Central memory CD8-positive, alpha-beta T cell (primary cell): Measurements from ENCODE around the gene FRMD4A.
A peak's percentile ranks its signal among the peaks of the same experiment; 100 is the strongest.
"Not testable (repeated sequence)": the region's sequence is repeated elsewhere in the genome, so short reads cannot be mapped to it uniquely, and the experiment has no call there.

Source experiments
- ATAC-seq: fragments of 150-1000 bp; cut with Tn5 transposase; replicated peaks from 2 replicates; pipeline ENCODE4 v1.10.0; 2022; ENCODE audit warnings: mild to moderate bottlenecking, moderate FRiP score, moderate number of reproducible peaks; ENCODE audit not compliant: poor library complexity, severe bottlenecking; ENCODE audit errors: extremely low read depth
- DNase-seq, 2 donors: peaks; one replicate each; pipeline ENCODE4 v3.0.0; 2021; ENCODE audit warnings: low spot score in 2 of 2
- H3K27ac Mint-ChIP-seq: one replicate; pipeline ENCODE4 v1.8.0; 2022; ENCODE audit warnings: low read depth, mild to moderate bottlenecking, moderate library complexity, mixed read lengths
- H3K27me3 Mint-ChIP-seq: one replicate; pipeline ENCODE4 v1.8.0; 2022; ENCODE audit warnings: mixed read lengths
- H3K36me3 Mint-ChIP-seq: one replicate; pipeline ENCODE4 v1.8.0; 2022; ENCODE audit warnings: mild to moderate bottlenecking, moderate library complexity, mixed read lengths; ENCODE audit not compliant: insufficient read depth
- H3K4me1 Mint-ChIP-seq: one replicate; pipeline ENCODE4 v1.8.0; 2022; ENCODE audit warnings: mixed read lengths
- H3K4me3 Mint-ChIP-seq: one replicate; pipeline ENCODE4 v1.8.0; 2022; ENCODE audit warnings: mild to moderate bottlenecking, moderate library complexity, mixed read lengths
- H3K9me3 Mint-ChIP-seq: one replicate; pipeline ENCODE4 v1.8.0; 2022; ENCODE audit warnings: mixed read lengths

The FRMD4A gene

DNA sequence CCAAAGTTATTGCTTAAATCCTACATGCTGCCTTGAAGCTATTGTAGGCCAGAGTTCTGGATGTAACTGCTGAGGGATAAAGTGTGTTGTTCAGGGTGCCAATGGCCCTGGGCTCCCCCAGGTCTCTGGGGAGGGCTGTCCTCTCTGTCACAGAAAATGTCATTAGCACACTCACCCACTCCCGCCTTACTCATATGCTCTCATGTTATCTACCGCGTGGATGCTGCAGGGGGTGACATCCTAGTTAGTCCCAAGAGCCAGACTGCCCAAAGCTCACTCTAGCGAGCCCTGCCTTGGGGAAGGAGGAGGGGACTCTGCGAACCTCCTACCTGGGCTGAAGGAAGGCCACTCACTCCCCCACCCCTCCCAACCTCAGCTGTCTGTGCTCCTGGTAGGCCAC lies 122.5 kb downstream of the FRMD4A start:
- no peaks in the 10 kb centered on the region for H3K27me3 Mint-ChIP-seq
- H3K4me3 Mint-ChIP-seq, result no peak overlapping the region
- no peaks in the 10 kb centered on the region for H3K4me1 Mint-ChIP-seq
- DNase-seq (no peak), ATAC-seq (no peak)
- H3K27ac Mint-ChIP-seq, result no peak overlapping the region
- H3K9me3 Mint-ChIP-seq, result no peaks in the 10 kb centered on the region
- H3K36me3 Mint-ChIP-seq, result no peaks in the 10 kb centered on the region

DNA sequence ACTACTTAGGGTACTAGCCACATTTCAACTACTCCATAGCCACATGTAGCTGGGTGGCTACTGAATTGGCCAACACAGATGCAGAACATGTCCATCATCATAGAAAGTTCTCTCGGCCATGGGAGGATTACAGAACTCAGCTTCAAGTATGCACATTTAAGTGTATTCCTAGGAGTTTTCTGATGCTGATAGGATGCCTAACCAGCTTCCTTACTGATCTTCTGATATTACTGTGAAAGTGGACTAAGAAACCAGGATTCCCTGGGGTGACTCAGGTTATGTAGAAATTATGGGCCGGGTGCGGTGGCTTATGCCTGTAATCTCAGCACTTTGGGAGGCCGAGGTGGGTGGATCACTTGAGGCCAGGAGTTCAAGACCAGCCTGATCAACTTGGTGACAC lies 125.5 kb downstream of the FRMD4A start:
- no peaks in the 10 kb centered on the region for H3K9me3 Mint-ChIP-seq
- ATAC-seq, result no peak
- H3K36me3 Mint-ChIP-seq, result no peaks in the 10 kb centered on the region
- no peak for DNase-seq
- no peak overlapping the region for H3K4me3 Mint-ChIP-seq
- H3K27me3 Mint-ChIP-seq, result peaks cover 14% of the 10 kb centered on the region
- no peak overlapping the region for H3K27ac Mint-ChIP-seq
- no peaks in the 10 kb centered on the region for H3K4me1 Mint-ChIP-seq

DNA sequence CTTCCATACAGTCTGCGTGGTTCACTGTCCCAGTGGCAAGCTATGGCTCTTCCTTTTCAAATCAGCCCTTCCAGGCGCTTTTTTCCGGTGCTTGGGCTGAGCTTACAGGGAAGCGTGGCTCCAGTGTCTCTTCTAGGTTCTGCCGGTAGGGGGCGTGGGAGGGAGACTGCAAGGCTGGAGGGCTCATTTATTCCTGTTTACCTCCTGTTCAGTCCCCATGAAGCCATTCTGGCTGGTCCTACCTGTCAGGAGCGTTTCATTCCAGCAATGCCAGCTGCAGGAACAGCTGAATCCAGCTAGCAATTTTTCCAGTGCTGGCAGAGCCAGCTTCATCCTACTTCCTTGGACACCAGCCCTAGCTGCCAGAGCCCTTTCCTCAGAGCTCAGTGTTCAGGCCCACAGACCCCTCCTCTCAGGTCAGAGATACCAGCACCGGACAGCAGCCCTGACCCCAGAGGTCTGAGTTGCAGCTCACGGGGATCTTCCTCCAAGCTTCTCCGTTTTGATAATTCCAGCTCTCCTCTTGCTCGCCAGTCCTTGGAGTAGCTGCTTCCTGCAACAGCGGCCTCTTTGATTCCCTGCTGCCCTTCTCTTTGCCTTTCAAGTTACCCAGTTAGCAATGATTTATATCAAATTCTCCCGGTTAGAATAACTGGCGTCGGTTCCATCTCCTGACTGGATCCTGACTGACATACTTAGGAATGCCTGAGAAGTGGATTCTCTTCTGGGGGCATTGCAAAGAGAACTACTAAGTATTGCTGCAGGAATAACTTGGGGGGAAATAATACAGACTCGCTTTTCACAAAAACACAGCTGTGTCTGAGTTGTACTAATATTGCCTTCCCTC lies 129.8 kb downstream of the FRMD4A start:
- Mint-ChIP-seq H3K27ac (no peak overlapping the region), H3K9me3 (no peaks in the 10 kb centered on the region), H3K4me1 (no peaks in the 10 kb centered on the region), H3K36me3 (peaks cover 2% of the 10 kb centered on the region), H3K27me3 (peaks cover 44% of the 10 kb centered on the region), H3K4me3 (no peak overlapping the region)
- no peak for DNase-seq
- no peak for ATAC-seq

DNA sequence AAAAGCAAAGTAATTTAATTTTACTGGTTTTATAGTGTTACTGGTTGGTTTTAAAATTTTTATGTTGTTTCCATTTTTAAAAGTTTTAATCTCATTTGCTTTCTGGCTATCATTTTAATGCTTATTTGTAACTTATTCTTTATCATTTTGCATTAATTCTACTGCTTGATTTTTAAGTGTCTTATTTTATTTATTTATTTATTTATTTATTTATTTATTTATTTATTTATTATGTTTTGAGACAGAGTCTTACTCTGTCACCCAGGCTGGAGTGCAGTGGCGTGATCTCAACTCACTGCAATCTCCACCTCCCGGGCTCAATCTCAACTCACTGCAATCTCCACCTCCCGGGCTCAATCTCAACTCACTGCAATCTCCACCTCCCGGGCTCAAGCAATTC lies 131.6 kb downstream of the FRMD4A start:
- not testable (repeated sequence) for H3K4me3 Mint-ChIP-seq, ATAC-seq, H3K36me3 Mint-ChIP-seq, H3K4me1 Mint-ChIP-seq, H3K9me3 Mint-ChIP-seq, DNase-seq, H3K27ac Mint-ChIP-seq
- H3K27me3 Mint-ChIP-seq, result peaks cover 61% of the 10 kb centered on the region

DNA sequence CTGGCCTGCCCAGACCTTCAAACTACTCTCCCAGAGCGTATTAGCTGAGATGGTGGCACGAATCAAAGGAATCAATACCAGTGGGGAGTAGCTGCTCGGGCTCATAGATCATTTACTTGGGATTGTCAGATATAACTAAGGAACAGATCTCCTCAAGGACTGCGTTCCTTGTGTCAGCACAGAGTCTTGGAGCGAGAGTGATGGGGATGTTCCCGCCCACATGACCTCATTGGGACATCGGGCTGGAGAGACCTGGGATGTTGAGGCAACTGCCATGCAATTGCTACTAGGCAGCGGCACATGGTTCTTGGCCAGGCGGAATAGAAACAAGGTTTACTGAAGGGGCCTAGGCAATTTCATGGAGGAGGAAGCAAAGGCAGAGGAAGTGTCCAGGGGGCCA lies 132.6 kb downstream of the FRMD4A start:
- Mint-ChIP-seq H3K36me3 (peaks cover 2% of the 10 kb centered on the region), H3K4me1 (no peaks in the 10 kb centered on the region), H3K9me3 (no peaks in the 10 kb centered on the region), H3K27me3 (peaks cover 70% of the 10 kb centered on the region), H3K27ac (no peak overlapping the region), H3K4me3 (no peak overlapping the region)
- DNase-seq (no peak), ATAC-seq (no peak)

DNA sequence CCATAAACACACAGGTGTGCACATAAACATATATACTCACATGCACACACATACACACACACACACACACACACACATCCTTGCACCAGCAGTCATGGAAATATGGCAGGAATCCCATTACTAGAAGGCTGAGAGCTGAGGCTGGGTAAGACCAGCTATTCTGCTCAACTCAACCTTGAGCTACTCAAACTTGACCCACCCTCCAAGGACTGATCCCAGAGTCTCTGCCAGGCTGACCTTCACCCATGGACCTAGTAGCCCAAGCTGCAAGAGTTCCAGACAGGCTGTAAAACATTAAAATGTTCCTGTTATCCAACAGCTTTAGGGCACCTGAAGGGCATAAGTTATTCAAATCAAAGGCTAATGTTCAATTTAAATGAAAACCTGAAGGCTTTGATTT lies 134.6 kb downstream of the FRMD4A start:
- peaks cover 83% of the 10 kb centered on the region for H3K27me3 Mint-ChIP-seq
- no peak overlapping the region for H3K4me3 Mint-ChIP-seq
- ATAC-seq, result no peak
- H3K36me3 Mint-ChIP-seq, result peaks cover 2% of the 10 kb centered on the region
- no peaks in the 10 kb centered on the region for H3K4me1 Mint-ChIP-seq
- no peak for DNase-seq
- H3K9me3 Mint-ChIP-seq, result no peaks in the 10 kb centered on the region
- no peak overlapping the region for H3K27ac Mint-ChIP-seq

DNA sequence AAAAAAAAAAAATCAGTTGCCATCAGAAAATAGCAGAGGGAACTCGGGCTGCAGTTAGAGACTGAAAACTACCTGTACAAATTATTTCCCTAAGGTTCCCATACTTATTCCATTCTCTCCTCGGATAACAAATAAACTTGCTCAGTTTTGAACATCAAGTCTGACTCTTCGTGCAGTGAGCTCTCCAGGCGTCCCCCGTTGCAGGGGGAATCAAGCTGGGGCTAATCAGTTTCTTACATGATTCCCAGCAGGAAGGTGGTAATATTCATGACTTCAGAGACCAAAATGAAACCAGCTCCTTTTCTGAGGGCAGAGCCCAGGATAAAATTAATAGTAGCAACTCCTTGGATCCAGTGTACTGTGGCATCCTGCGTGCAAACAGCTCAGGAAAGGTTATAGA lies 135.3 kb downstream of the FRMD4A start:
- no peak for DNase-seq
- Mint-ChIP-seq H3K9me3 (no peaks in the 10 kb centered on the region), H3K4me3 (no peak overlapping the region), H3K36me3 (peaks cover 2% of the 10 kb centered on the region), H3K4me1 (no peaks in the 10 kb centered on the region), H3K27ac (no peak overlapping the region), H3K27me3 (peaks cover 83% of the 10 kb centered on the region)
- ATAC-seq, result no peak

DNA sequence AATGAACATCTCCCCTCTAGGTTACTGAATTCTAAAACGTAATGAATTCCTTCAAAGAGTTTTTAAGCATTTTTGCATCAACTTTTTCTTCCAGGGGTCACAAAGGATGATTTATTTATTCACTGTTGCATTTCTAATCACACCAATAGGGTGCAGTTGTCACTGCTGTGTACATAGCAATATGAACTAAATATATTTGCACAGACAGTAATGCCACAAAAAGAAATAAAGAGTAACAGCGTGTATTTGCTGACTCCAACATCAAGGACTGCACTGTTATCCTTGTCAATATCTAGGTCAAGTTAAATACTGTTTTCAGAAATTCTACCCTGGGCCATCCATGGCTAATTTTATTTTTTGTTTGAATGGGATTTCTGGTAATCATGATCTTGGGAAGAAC lies 138.0 kb downstream of the FRMD4A start:
- no peak for ATAC-seq
- H3K27me3 Mint-ChIP-seq, result peaks cover 71% of the 10 kb centered on the region

DNA sequence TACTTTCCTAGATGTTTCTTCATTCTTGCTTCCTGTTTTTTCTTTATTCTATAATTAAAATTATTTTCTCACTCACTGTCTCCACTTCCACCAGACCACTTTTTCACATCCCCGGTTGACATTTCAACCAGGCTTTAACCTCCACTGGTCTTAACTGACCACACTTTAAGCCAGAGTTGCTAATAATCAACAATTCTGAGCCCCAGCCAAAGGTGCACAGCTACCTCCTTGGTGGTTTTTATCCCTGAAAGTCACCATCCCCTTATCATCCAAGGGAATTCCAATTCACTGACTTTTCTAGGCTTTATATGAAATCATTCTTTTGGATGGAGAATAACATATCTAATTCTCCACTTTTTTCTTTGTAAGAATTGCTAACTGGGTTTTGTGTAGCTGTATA lies 138.9 kb downstream of the FRMD4A start:
- H3K27ac Mint-ChIP-seq, result no peak overlapping the region
- H3K9me3 Mint-ChIP-seq, result no peaks in the 10 kb centered on the region
- no peaks in the 10 kb centered on the region for H3K4me1 Mint-ChIP-seq
- H3K36me3 Mint-ChIP-seq, result no peaks in the 10 kb centered on the region
- peaks cover 64% of the 10 kb centered on the region for H3K27me3 Mint-ChIP-seq
- H3K4me3 Mint-ChIP-seq, result no peak overlapping the region
- DNase-seq, result no peak
- ATAC-seq, result no peak

More for the DNA sequence above, 138.0 kb downstream of the FRMD4A start:
- DNase-seq, result no peak
- Mint-ChIP-seq H3K4me1 (no peaks in the 10 kb centered on the region), H3K9me3 (no peaks in the 10 kb centered on the region), H3K27ac (no peak overlapping the region), H3K4me3 (no peak overlapping the region), H3K36me3 (peaks cover 2% of the 10 kb centered on the region)

DNA sequence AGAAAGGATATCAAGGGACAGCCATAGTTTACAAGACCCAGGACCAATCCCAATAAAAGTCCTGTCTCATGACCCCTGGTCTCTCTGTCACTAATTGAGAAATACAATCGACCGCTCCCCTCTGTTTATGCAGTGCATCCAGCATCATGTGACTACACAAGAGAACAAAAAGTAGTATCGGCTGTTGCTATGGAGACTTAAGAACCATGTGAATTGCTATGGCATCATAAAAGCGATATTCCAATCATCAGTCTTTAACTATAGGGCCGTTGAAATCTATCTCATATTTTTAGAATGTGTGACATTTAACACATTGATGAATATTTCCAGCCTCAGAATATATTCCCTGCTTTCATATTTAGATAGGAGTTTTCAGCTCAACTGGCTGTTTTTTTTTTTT lies 139.3 kb downstream of the FRMD4A start:
- no peak for DNase-seq
- H3K9me3 Mint-ChIP-seq, result no peaks in the 10 kb centered on the region
- peaks cover 4% of the 10 kb centered on the region for H3K4me1 Mint-ChIP-seq
- no peak overlapping the region for H3K27ac Mint-ChIP-seq
- peaks cover 3% of the 10 kb centered on the region for H3K36me3 Mint-ChIP-seq
- H3K4me3 Mint-ChIP-seq, result no peak overlapping the region
- H3K27me3 Mint-ChIP-seq, result peaks cover 59% of the 10 kb centered on the region
- no peak for ATAC-seq

DNA sequence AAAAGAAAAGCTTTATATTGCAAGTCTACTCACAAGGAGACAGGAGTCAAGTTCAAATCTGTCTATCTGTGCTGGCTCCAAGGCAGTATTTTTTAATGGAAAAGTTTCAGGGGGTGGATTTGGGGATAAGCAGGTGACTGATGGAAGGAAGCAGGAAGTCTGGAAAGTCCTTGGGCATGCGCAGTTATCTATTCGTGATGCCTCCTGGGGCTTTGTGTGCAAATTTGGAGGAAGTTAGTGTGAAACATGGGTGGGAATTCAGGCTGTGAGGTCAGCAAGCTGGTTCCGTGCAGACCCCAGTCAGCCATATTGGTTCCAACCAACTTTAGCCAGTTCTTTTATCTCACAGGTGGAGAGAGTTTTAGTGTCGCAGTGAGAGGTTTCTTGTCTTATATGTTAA lies 140.0 kb downstream of the FRMD4A start:
- ATAC-seq (no peak), DNase-seq (no peak)
- Mint-ChIP-seq H3K27me3 (peaks cover 52% of the 10 kb centered on the region), H3K4me3 (no peak overlapping the region), H3K4me1 (peaks cover 11% of the 10 kb centered on the region), H3K9me3 (no peaks in the 10 kb centered on the region), H3K27ac (no peak overlapping the region), H3K36me3 (peaks cover 5% of the 10 kb centered on the region)

DNA sequence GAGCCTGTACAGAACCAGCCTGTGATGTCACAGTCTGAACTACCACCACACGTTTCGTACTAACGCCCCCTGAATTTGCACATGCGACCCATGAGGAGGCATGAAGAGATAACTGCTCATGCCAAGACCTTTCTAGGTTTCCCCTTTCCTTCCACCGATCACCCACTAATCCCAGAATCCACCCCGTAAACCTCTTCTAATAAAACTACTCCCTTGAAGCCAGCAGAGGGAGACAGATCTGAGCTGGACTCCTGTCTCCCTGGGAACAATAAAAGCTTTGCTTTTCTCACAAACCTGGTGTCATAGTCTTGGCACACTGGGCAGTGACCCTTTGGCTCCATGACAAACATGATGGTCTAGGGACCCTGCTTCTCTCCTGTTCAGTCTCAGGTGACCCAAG lies 144.5 kb downstream of the FRMD4A start:
- H3K9me3 Mint-ChIP-seq, result no peaks in the 10 kb centered on the region
- H3K36me3 Mint-ChIP-seq, result peaks cover 17% of the 10 kb centered on the region
- H3K27me3 Mint-ChIP-seq, result peaks cover 29% of the 10 kb centered on the region
- peak overlapping the region; percentile 99 for H3K27ac Mint-ChIP-seq
- H3K4me1 Mint-ChIP-seq, result peaks cover 24% of the 10 kb centered on the region
- ATAC-seq (no peak), DNase-seq (no peak)
- peak overlapping the region; percentile 14 for H3K4me3 Mint-ChIP-seq

DNA sequence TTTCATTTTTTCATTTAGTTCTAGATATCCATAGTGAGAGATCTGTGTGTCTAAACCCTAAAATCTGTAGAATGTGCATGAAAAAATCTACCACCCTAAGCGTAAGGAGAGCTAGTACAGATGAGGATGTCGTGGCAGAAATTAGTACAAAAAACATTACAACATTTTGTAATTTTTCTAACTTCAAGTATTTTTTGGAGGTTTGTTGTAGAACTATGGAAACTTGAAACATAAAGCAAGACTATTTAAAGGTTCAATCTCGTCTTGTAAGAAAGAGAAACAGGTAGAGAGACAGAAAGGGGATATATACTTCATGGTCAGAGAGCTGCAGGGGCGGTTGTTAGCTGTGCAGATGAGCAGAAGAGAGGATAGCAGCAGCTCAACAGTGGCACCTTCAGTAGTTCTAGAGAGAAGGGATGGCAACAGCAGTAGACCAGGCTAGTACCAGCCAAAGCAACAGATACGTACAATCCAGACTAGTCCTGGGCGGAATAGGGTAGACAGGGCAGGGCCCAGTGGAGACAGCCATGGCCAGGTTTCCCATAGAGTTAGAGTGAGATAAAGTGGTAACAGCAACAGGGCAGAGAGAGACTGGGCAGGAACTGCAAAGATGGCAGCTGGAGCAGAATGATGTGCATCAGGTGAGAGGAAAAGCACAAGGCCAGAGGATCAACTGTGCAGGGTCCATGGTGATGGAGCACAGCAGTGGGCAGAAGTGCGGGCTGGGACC lies 145.2 kb downstream of the FRMD4A start:
- Mint-ChIP-seq H3K4me3 (peak overlapping the region; percentile 78), H3K36me3 (peaks cover 17% of the 10 kb centered on the region), H3K27ac (peak overlapping the region; percentile 99), H3K27me3 (peaks cover 29% of the 10 kb centered on the region), H3K4me1 (peaks cover 24% of the 10 kb centered on the region), H3K9me3 (no peaks in the 10 kb centered on the region)
- ATAC-seq, result peak; percentile 79
- DNase-seq, result peak in 1 of 2 donors; percentile 52
